HCT116 (cell line): ENCODE data around the gene ATF6B. TPM values are rescaled to one million over a fixed set of nuclear protein-coding genes. Genes with fewer than 3 reads are reported as not detected.

ENCODE experiments used
- ATAC-seq: fragments of 200-7000 bp; cut with Tn5 transposase; 2 replicates; pipeline ENCODE4 v1.9.1; 2020; ENCODE audit warnings: mild to moderate bottlenecking, moderate library complexity
- BruUV-seq: library from RNA; stranded (reverse); fragments of 400-500 nt; replicated peaks from 2 replicates; lab custom pipeline; 2021; lab: Mats Ljungman, UMichigan
- CTCF ChIA-PET: fragments of 300-600 bp; sonication (Branson Sonifier 250); formaldehyde crosslinking; loops from one replicate; lab custom pipeline; 2021; ENCODE audit warnings: antibody characterized with exemption; lab: Charles Lee
- POLR2A ChIA-PET: fragments of 300-600, 350-600 bp; sonication (Branson Sonifier 250); formaldehyde crosslinking; loops from one replicate; lab custom pipeline; 2021; ENCODE audit warnings: antibody characterized with exemption; lab: Charles Lee
- RAD21 ChIA-PET, 2 experiments: fragments of 300-600 bp; sonication (Branson Sonifier 250); formaldehyde crosslinking; loops; one replicate each; lab custom pipeline; 2023; ENCODE audit warnings: low total read pairs in 2 of 2; ENCODE audit not compliant: uncharacterized antibody in 2 of 2, unreplicated experiment in 2 of 2, low non-redundant PET in 1 of 2; lab: Charles Lee
- DNase-seq: peaks from one replicate; pipeline ENCODE4 v3.0.0-alpha.2; 2010; ENCODE audit warnings: low read depth, low spot score
- H2AFZ ChIP-seq: fragments of 200-600 bp; shearing (Covaris generic), sonication (generic); 2 replicates; pipeline ENCODE4 v1.6.1; 2017; ENCODE audit warnings: low read depth, mixed run types, mixed read lengths, antibody characterized with exemption, low read length; ENCODE audit not compliant: poor library complexity, severe bottlenecking
- H3K27ac ChIP-seq: 2 replicates; pipeline ENCODE4 v1.5.1; 2012; ENCODE audit warnings: low read depth, low read length
- H3K27me3 ChIP-seq: fragments of 200-600 bp; sonication (generic); 2 replicates; pipeline ENCODE4 v1.6.1; 2016; ENCODE audit warnings: mixed run types, low read length, mixed read lengths; ENCODE audit not compliant: insufficient read depth
- H3K36me3 ChIP-seq, 2 experiments: fragments of 200-500 bp in 1 of 2; fragments of 200-600 bp in 1 of 2; sonication (Bioruptor generic) in 1 of 2; sonication (generic) in 1 of 2; 2 replicates each; pipeline versions ENCODE4 v1.5.1 to v1.6.1; 2014 to 2016; ENCODE audit warnings: low read length in 2 of 2, inconsistent platforms in 1 of 2, mixed read lengths in 1 of 2, mixed run types in 1 of 2; ENCODE audit not compliant: insufficient read depth in 2 of 2, control insufficient read depth in 1 of 2
- H3K4me1 ChIP-seq, 2 experiments: fragments of 200-600 bp in 1 of 2; sonication (generic) in 1 of 2; 2 replicates each; pipeline versions ENCODE4 v1.5.1 to v1.6.1; 2012 to 2017; ENCODE audit warnings: low read length in 2 of 2, inconsistent platforms in 1 of 2, mild to moderate bottlenecking in 1 of 2, mixed read lengths in 1 of 2, mixed run types in 1 of 2, moderate library complexity in 1 of 2; ENCODE audit not compliant: insufficient read depth in 2 of 2, control insufficient read depth in 1 of 2
- H3K4me2 ChIP-seq: fragments of 200-600 bp; sonication (generic); 2 replicates; pipeline ENCODE4 v1.6.1; 2017; ENCODE audit warnings: mixed run types, low read length, mixed read lengths
- H3K4me3 ChIP-seq, 2 experiments: fragments of 200-600 bp in 1 of 2; sonication (generic) in 1 of 2; replicated peaks in 1 of 2; 2 replicates each; pipeline ENCODE4 v1.5.1; 2011 to 2016; ENCODE audit warnings: low read length in 2 of 2, control low read depth in 1 of 2, low read depth in 1 of 2, mild to moderate bottlenecking in 1 of 2, mixed read lengths in 1 of 2, mixed run types in 1 of 2
- H3K79me2 ChIP-seq: fragments of 200-600 bp; sonication (generic); 2 replicates; pipeline ENCODE4 v1.6.1; 2017; ENCODE audit warnings: mild to moderate bottlenecking, mixed run types, low read length, moderate library complexity, mixed read lengths; ENCODE audit not compliant: insufficient read depth
- H3K9ac ChIP-seq: fragments of 200-600 bp; sonication (generic); 2 replicates; pipeline ENCODE4 v1.6.1; 2016; ENCODE audit warnings: low read length, mixed read lengths
- H3K9me2 ChIP-seq: fragments of 200-600 bp; sonication (generic), shearing (Covaris generic); 2 replicates; pipeline ENCODE4 v1.6.1; 2017; ENCODE audit warnings: mixed run types, mild to moderate bottlenecking, moderate library complexity; ENCODE audit not compliant: insufficient read depth
- H3K9me3 ChIP-seq, 2 experiments: fragments of 200-500 bp in 1 of 2; fragments of 200-600 bp in 1 of 2; sonication (Bioruptor generic) in 1 of 2; sonication (generic) in 1 of 2; 2 replicates each; pipeline ENCODE4 v1.6.1; 2014 to 2017; ENCODE audit warnings: low read length in 2 of 2, mixed read lengths in 2 of 2, inconsistent platforms in 1 of 2, low read depth in 1 of 2, mild to moderate bottlenecking in 1 of 2, mixed run types in 1 of 2, moderate library complexity in 1 of 2; ENCODE audit not compliant: control insufficient read depth in 1 of 2, insufficient read depth in 1 of 2
- H4K20me1 ChIP-seq: fragments of 200-600 bp; sonication (generic), shearing (Covaris generic); 2 replicates; pipeline ENCODE4 v1.6.1; 2017; ENCODE audit warnings: mixed run types, mild to moderate bottlenecking, moderate library complexity; ENCODE audit not compliant: insufficient read depth
- CBX3 ChIP-seq: IDR thresholded peaks from 2 replicates; pipeline ENCODE4 v1.6.1; 2012; ENCODE audit warnings: low read depth
- CEBPB ChIP-seq: IDR thresholded peaks from 2 replicates; pipeline ENCODE4 v1.6.1; 2012; ENCODE audit warnings: low read depth
- CTCF ChIP-seq, 3 experiments: fragments of 200-600 bp in 1 of 3; sonication (generic) in 1 of 3; IDR thresholded peaks in 2 of 3; conservative IDR thresholded peaks in 1 of 3; 2 replicates each; pipeline ENCODE4 v1.5.1; 2012 to 2017; ENCODE audit warnings: low read depth in 2 of 3, low read length in 2 of 3, antibody characterized with exemption in 1 of 3, borderline replicate concordance in 1 of 3, control low read depth in 1 of 3, mild to moderate bottlenecking in 1 of 3, mixed read lengths in 1 of 3, mixed run types in 1 of 3, moderate library complexity in 1 of 3; ENCODE audit not compliant: insufficient read depth in 1 of 3
- EGR1 ChIP-seq: IDR thresholded peaks from 2 replicates; pipeline ENCODE4 v1.6.1; 2012; ENCODE audit warnings: low read depth
- ELF1 ChIP-seq: IDR thresholded peaks from 2 replicates; pipeline ENCODE4 v1.6.1; 2012; ENCODE audit warnings: low read depth, borderline replicate concordance
- EZH2 ChIP-seq: fragments of 200-600 bp; sonication (generic); IDR thresholded peaks from 2 replicates; pipeline ENCODE4 v1.6.1; 2017; ENCODE audit warnings: antibody characterized with exemption, mixed run types
- EZH2phosphoT487 ChIP-seq: fragments of 200-600 bp; IDR thresholded peaks from 2 replicates; pipeline ENCODE4 v1.6.1; 2018; ENCODE audit warnings: antibody characterized with exemption, borderline replicate concordance
- JUND ChIP-seq: IDR thresholded peaks from 2 replicates; pipeline ENCODE4 v1.6.1; 2012
- POLR2A ChIP-seq: IDR thresholded peaks from 2 replicates; pipeline ENCODE4 v1.7.0; 2011; ENCODE audit warnings: borderline replicate concordance; ENCODE audit not compliant: insufficient read depth, insufficient read length; ENCODE audit errors: extremely low read depth
- POLR2AphosphoS5 ChIP-seq: IDR thresholded peaks from 2 replicates; pipeline ENCODE4 v1.6.1; 2011; ENCODE audit warnings: mild to moderate bottlenecking, low read depth, low read length, moderate library complexity
- RAD21 ChIP-seq: IDR thresholded peaks from 2 replicates; pipeline ENCODE4 v1.6.1; 2012; ENCODE audit warnings: low read depth, mild to moderate bottlenecking
- REST ChIP-seq: IDR thresholded peaks from 2 replicates; pipeline ENCODE4 v1.6.1; 2012; ENCODE audit warnings: low read depth
- SIN3A ChIP-seq: IDR thresholded peaks from 2 replicates; pipeline ENCODE4 v1.6.1; 2012; ENCODE audit warnings: low read depth
- SP1 ChIP-seq: IDR thresholded peaks from 2 replicates; pipeline ENCODE4 v1.6.1; 2012; ENCODE audit warnings: low read depth
- SRF ChIP-seq: IDR thresholded peaks from 2 replicates; pipeline ENCODE4 v1.6.1; 2012; ENCODE audit warnings: low read depth
- TCF7L2 ChIP-seq: IDR thresholded peaks from 2 replicates; pipeline ENCODE4 v1.7.0; 2011; ENCODE audit warnings: borderline replicate concordance, inconsistent platforms; ENCODE audit not compliant: insufficient read depth, insufficient read length; ENCODE audit errors: extremely low read depth
- YY1 ChIP-seq: IDR thresholded peaks from 2 replicates; pipeline ENCODE4 v1.6.1; 2011; ENCODE audit warnings: low read length, low read depth, moderate library complexity, mild to moderate bottlenecking; ENCODE audit not compliant: insufficient replicate concordance; ENCODE audit errors: extremely low read depth
- ZFX ChIP-seq: fragments of 450-650 bp; IDR thresholded peaks from 2 replicates; pipeline ENCODE4 v1.6.1; 2017
- ZNF274 ChIP-seq: fragments of 200-500 bp; sonication (Bioruptor generic); IDR thresholded peaks from 2 replicates; pipeline ENCODE4 v1.6.1; 2014; ENCODE audit warnings: mild to moderate bottlenecking, low read depth, low read length, inconsistent platforms
- intact Hi-C: fragments of 100-400 bp; cut with micrococcal nuclease; formaldehyde crosslinking; loops from 2 replicates; pipeline ENCODE4 v1.10.0; 2022
- total RNA-seq: library from RNA; stranded (reverse); gene quantifications from one replicate; pipeline ENCODE4 v1.2.1, GENCODE V29; 2021; ENCODE audit not compliant: unreplicated experiment
- TF ChIP-seq, protein P1 (sequence below): IDR thresholded peaks from 2 replicates; pipeline ENCODE4 v1.6.1; 2012

The ATF6B gene
- total RNA-seq, 1 experiment from 2014 or later, result 63.9 TPM

DNA sequence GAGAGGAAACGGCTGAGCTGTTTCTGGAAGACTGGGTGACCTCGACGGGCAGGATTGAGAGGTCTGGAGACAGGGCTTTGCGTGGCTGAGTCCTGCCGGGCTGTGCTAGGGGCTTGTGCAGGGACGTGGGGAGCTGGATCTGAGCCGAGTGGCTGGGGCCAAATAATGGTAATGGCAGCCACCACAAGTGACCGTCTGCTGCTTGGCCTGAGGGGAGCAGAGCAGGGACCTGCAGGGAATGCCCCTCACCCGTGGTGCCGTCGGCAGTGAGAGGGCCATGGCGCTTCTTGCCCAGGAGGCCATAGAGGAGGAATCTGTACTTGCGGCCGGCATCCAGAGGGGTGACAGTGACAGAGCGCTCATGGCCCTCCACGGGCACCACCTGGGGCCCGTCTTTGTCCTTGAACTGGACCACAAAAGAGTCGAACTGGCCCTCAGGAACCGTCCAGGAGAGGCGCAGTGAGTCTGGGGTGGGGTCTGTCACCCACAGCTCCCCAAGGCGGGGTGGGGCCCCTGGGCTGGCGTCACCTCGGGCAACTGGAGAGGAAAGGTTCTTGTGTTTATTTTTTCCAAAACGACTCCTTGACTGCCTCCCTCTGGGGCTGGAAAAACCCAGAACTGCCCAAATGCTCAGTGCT, 58.0 kb downstream of the ATF6B start:
- ChIA-PET CTCF (no interaction called here), RAD21 (no interaction called here), POLR2A (no interaction called here)
- Histone ChIP-seq H3K9ac (no peak overlapping the region), H3K4me1 (peaks cover 2 to 9% of the 10 kb centered on the region in 2 experiments; a peak in 2 of 4 replicates), H3K27ac (no peak overlapping the region), H3K9me2 (no peaks in the 10 kb centered on the region), H3K27me3 (no peaks in the 10 kb centered on the region), H3K4me2 (no peak overlapping the region), H2AFZ (no peak overlapping the region), H4K20me1 (no peaks in the 10 kb centered on the region), H3K4me3 (no peak overlapping the region), H3K9me3 (no peaks in the 10 kb centered on the region), H3K36me3 (no peaks in the 10 kb centered on the region), H3K79me2 (no peaks in the 10 kb centered on the region)
- intact Hi-C loops, result no loop called here
- no peak for DNase-seq
- TF ChIP-seq JUND, result no peak
- no peak for TF ChIP-seq CEBPB
- TF ChIP-seq CTCF (IDR thresholded peaks at IDR 0.05 in 2 of 3, conservative IDR thresholded peaks at IDR 0.05 in 1 of 3; ENCODE audit: borderline replicate concordance in 1 of 3, insufficient read depth in 1 of 3, low read depth in 2 of 3, low read length in 2 of 3), result no peak
- no peak for TF ChIP-seq RAD21
- TF ChIP-seq YY1, result no peak
- no peak for TF ChIP-seq REST
- no peak for TF ChIP-seq POLR2A
- no peak for TF ChIP-seq POLR2AphosphoS5
- TF ChIP-seq TCF7L2, result no peak
- no peak for TF ChIP-seq CBX3
- TF ChIP-seq SP1, result no peak
- no peak for TF ChIP-seq EZH2
- TF ChIP-seq SRF, result no peak
- no peak for TF ChIP-seq EZH2phosphoT487
- TF ChIP-seq SIN3A, result no peak
- TF ChIP-seq, protein P1, sequence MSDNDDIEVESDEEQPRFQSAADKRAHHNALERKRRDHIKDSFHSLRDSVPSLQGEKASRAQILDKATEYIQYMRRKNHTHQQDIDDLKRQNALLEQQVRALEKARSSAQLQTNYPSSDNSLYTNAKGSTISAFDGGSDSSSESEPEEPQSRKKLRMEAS, result no peak
- TF ChIP-seq ZNF274, result no peak
- no peak for TF ChIP-seq ELF1
- no peak for TF ChIP-seq ZFX
- no peak for TF ChIP-seq EGR1
- no peak for ATAC-seq
- BruUV-seq, result no TSS peak
